Bronchial epithelial cell (primary cell): ENCODE data around the gene FRK. TPM values are rescaled to one million over a fixed set of nuclear protein-coding genes. Genes with fewer than 3 reads are reported as not detected.
"Not testable (repeated sequence)": the region's sequence is repeated elsewhere in the genome, so short reads cannot be mapped to it uniquely, and the experiment has no call there.

ENCODE experiments used
- DNase-seq: peaks from one replicate; pipeline ENCODE4 v3.0.0-alpha.2; 2010; ENCODE audit warnings: low read depth
- FAIRE-seq: peaks from 2 replicates; lab custom pipeline; 2011; peaks lifted over from hg19 to GRCh38; lab: Jason Lieb, UNC
- H3K27me3 ChIP-seq: 2 replicates; pipeline ENCODE4 v1.5.1; 2011; ENCODE audit warnings: low read length; ENCODE audit not compliant: control insufficient read depth, insufficient read depth
- H3K36me3 ChIP-seq: 2 replicates; pipeline ENCODE4 v1.5.1; 2011; ENCODE audit warnings: low read length; ENCODE audit not compliant: control insufficient read depth, insufficient read depth
- H3K4me3 ChIP-seq: 2 replicates; pipeline ENCODE4 v1.5.1; 2011; ENCODE audit warnings: mild to moderate bottlenecking, low read depth, low read length, control low read depth
- total RNA-seq: library from RNA; depleted of rRNA; stranded (reverse); fragments of >200 nt; gene quantifications from 2 replicates; pipeline ENCODE4 v1.2.1, GENCODE V29; 2014
- TF ChIP-seq, protein P1 (sequence below): IDR thresholded peaks from 2 replicates; pipeline ENCODE4 v1.5.1; 2011; ENCODE audit warnings: mild to moderate bottlenecking, moderate library complexity, low read length, control low read depth, inconsistent platforms; ENCODE audit not compliant: insufficient read depth, severe bottlenecking

The FRK gene
- total RNA-seq, 1 donor from 2014 or later = 1.3 TPM

DNA sequence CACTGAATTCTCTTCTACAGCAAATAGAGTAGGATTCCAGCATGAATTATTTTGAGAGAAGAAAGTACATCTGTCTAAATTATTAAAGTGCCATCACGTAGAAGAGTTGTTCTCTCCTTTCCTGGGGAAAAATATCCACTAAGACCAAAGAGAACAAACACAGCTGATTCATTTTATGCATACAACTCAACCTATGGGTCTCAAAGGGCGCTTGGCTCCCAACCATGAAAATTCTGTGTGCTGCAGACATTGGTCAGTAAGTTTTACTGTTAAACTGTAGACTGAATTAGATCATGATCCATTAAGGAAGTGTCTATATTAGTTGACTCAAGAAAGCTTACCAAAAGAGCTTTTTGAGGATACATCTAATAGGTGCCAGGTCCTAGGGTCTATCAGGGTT is 83.5 kb downstream of the FRK start:
- Histone ChIP-seq H3K36me3 (no peaks in the 10 kb centered on the region), H3K27me3 (no peaks in the 10 kb centered on the region), H3K4me3 (no peak overlapping the region)
- FAIRE-seq (no peak), DNase-seq (no peak)
- TF ChIP-seq, protein P1, sequence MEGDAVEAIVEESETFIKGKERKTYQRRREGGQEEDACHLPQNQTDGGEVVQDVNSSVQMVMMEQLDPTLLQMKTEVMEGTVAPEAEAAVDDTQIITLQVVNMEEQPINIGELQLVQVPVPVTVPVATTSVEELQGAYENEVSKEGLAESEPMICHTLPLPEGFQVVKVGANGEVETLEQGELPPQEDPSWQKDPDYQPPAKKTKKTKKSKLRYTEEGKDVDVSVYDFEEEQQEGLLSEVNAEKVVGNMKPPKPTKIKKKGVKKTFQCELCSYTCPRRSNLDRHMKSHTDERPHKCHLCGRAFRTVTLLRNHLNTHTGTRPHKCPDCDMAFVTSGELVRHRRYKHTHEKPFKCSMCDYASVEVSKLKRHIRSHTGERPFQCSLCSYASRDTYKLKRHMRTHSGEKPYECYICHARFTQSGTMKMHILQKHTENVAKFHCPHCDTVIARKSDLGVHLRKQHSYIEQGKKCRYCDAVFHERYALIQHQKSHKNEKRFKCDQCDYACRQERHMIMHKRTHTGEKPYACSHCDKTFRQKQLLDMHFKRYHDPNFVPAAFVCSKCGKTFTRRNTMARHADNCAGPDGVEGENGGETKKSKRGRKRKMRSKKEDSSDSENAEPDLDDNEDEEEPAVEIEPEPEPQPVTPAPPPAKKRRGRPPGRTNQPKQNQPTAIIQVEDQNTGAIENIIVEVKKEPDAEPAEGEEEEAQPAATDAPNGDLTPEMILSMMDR = no peak

DNA sequence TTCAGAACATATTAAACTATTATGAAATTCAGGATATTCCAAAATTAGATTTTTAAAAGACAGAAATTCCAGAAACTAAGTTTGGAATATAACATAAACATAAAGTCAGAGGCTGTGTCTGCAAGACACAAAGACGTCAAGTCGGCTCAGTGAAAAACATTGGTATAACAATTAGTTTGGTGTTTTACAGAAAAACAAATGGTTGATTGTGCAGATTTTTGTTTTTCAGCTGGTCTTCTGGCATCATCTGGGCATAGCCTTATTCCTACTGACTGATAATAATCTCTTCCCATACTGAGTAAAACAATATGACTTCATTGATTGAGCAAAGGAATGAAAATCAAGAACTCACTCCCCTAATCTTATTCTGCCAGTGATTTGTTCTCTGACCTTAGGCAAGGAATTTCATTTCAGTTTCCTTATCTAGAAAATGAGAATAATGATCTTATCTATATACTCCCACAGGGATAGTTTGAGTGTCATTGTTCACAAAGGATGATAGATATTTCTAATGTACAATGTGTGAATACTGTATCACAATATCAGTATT is 84.3 kb downstream of the FRK start:
- Histone ChIP-seq H3K27me3 (no peaks in the 10 kb centered on the region), H3K36me3 (no peaks in the 10 kb centered on the region)
- TF ChIP-seq, protein P1 = no peak

GRCh38 chr6:115972679-115973078 is 88.0 kb downstream of the FRK start:
- DNase-seq (no peak), FAIRE-seq (no peak)

More for the DNA sequence above, 84.3 kb downstream of the FRK start:
- no peak for FAIRE-seq
- H3K4me3 ChIP-seq = no peak overlapping the region
- DNase-seq = no peak

DNA sequence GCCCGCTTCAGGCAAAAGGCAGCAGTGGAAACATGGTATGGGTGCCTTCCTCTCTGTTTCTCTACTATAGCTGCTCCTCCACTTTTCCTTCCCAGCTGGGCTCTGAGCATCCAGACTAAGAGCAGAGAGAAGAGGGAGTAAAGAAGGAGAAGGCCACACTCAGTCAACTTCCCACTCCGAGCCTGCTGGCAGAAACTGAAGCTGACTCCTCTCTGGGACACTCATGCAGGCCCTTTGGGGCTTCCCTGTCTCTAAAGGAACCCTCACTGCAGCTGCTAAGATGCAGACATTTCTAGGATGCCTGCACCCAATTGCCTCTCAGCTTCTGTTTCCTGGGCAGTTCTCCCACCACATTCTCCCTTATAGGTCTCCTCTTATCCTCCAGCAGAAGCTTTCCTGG is 88.9 kb downstream of the FRK start:
- no peaks in the 10 kb centered on the region for H3K36me3 ChIP-seq
- FAIRE-seq = no peak
- H3K27me3 ChIP-seq = no peaks in the 10 kb centered on the region
- no peak overlapping the region for H3K4me3 ChIP-seq
- no peak for DNase-seq
- TF ChIP-seq, protein P1 = no peak

More at GRCh38 chr6:115972679-115973078, 88.0 kb downstream of the FRK start:
- TF ChIP-seq, protein P1 = no peak
- Histone ChIP-seq H3K36me3 (no peaks in the 10 kb centered on the region), H3K4me3 (no peak overlapping the region), H3K27me3 (no peaks in the 10 kb centered on the region)

- H3K27me3 ChIP-seq = no peaks in the 10 kb centered on the region
- FAIRE-seq (no peak), DNase-seq (peak; percentile 28)
- H3K4me3 ChIP-seq = no peak overlapping the region
- no peaks in the 10 kb centered on the region for H3K36me3 ChIP-seq
- TF ChIP-seq, protein P1 = no peak
Observed at GRCh38 chr6:115969930-115970273, 90.8 kb downstream of the FRK start.

GRCh38 chr6:115969207-115969929 is 91.3 kb downstream of the FRK start:
- H3K27me3 ChIP-seq = no peaks in the 10 kb centered on the region
- FAIRE-seq = no peak
- no peak for DNase-seq
- TF ChIP-seq, protein P1 = no peak
- no peaks in the 10 kb centered on the region for H3K36me3 ChIP-seq
- no peak overlapping the region for H3K4me3 ChIP-seq

- not testable (repeated sequence) for H3K4me3 ChIP-seq, H3K36me3 ChIP-seq, FAIRE-seq, DNase-seq, H3K27me3 ChIP-seq
Observed at GRCh38 chr6:115960286-115960685, 100.4 kb downstream of the FRK start.
